GM21447 (cell line): ENCODE measurements around the gene GMDS.

Experiments used
- ATAC-seq: cut with Tn5 transposase; IDR thresholded peaks from one replicate; pipeline ENCODE4 v1.9.1; 2021; ENCODE audit not compliant: unreplicated experiment

GMDS gene

GRCh38 chr6:2108700-2109306, 136.6 kb downstream of the GMDS start:
- ATAC-seq = no peak

GRCh38 chr6:2104524-2104880, 140.9 kb downstream of the GMDS start:
- ATAC-seq = no peak

GRCh38 chr6:2103765-2104523, 141.5 kb downstream of the GMDS start:
- ATAC-seq = no peak

- ATAC-seq = no peak
These were observed 142.4 kb downstream of the GMDS start for GRCh38 chr6:2102966-2103365.

- ATAC-seq = no peak
These were observed 143.0 kb downstream of the GMDS start for GRCh38 chr6:2102316-2102883.

- no peak for ATAC-seq
These were observed 144.2 kb downstream of the GMDS start for GRCh38 chr6:2101213-2101612.

GRCh38 chr6:2099870-2100269, 145.5 kb downstream of the GMDS start:
- ATAC-seq = no peak

- ATAC-seq = no peak
These were observed 147.9 kb downstream of the GMDS start for GRCh38 chr6:2097464-2097863.

GRCh38 chr6:2094642-2095041, 150.8 kb downstream of the GMDS start:
- ATAC-seq = no peak

- no peak for ATAC-seq
These were observed 159.0 kb downstream of the GMDS start for GRCh38 chr6:2086326-2086965.

- ATAC-seq = no peak
These were observed 159.7 kb downstream of the GMDS start for GRCh38 chr6:2085657-2086056.

GRCh38 chr6:2081155-2082138, 164.0 kb downstream of the GMDS start:
- peak; percentile 92 for ATAC-seq

GRCh38 chr6:2078888-2079287, 166.5 kb downstream of the GMDS start:
- ATAC-seq = no peak

- ATAC-seq = no peak
These were observed 167.6 kb downstream of the GMDS start for GRCh38 chr6:2077826-2078225.

- no peak for ATAC-seq
These were observed 171.9 kb downstream of the GMDS start for GRCh38 chr6:2073476-2073875.

- no peak for ATAC-seq
These were observed 173.0 kb downstream of the GMDS start for GRCh38 chr6:2072453-2072852.

- ATAC-seq = no peak
These were observed 181.9 kb downstream of the GMDS start for GRCh38 chr6:2063547-2063946.

- ATAC-seq = no peak
These were observed 183.5 kb downstream of the GMDS start for GRCh38 chr6:2061880-2062279.

GRCh38 chr6:2055911-2056310, 189.5 kb downstream of the GMDS start:
- ATAC-seq = no peak

GRCh38 chr6:2055143-2055542, 190.3 kb downstream of the GMDS start:
- ATAC-seq = no peak

- ATAC-seq = no peak
These were observed 190.8 kb downstream of the GMDS start for GRCh38 chr6:2054516-2055067.
